KMS-11 (cell line): ENCODE results near the gene ZNF22.

Source experiments
- H2AFZ ChIP-seq: fragments of 200-600 bp; sonication (generic); 2 replicates; pipeline ENCODE4 v1.6.1; 2016; ENCODE audit warnings: antibody characterized with exemption, mixed run types, low read depth
- H3K27ac ChIP-seq: fragments of 200-600 bp; sonication (generic); 2 replicates; pipeline ENCODE4 v1.6.1; 2016; ENCODE audit warnings: mild to moderate bottlenecking, mixed run types
- H3K27me3 ChIP-seq: fragments of 200-600 bp; sonication (generic); 2 replicates; pipeline ENCODE4 v1.6.1; 2017; ENCODE audit warnings: mild to moderate bottlenecking, low read depth, mixed run types, moderate library complexity; ENCODE audit not compliant: insufficient read depth
- H3K36me3 ChIP-seq: fragments of 200-600 bp; sonication (generic); 2 replicates; pipeline ENCODE4 v1.6.1; 2017; ENCODE audit warnings: mild to moderate bottlenecking, mixed run types; ENCODE audit not compliant: insufficient read depth
- H3K4me1 ChIP-seq: fragments of 200-600 bp; sonication (generic); 2 replicates; pipeline ENCODE4 v1.6.1; 2016; ENCODE audit warnings: mild to moderate bottlenecking, low read depth, mixed run types; ENCODE audit not compliant: poor library complexity, severe bottlenecking
- H3K4me2 ChIP-seq: fragments of 200-600 bp; sonication (generic); 2 replicates; pipeline ENCODE4 v1.7.0; 2016; ENCODE audit warnings: mild to moderate bottlenecking, mixed run types
- H3K4me3 ChIP-seq: fragments of 200-600 bp; sonication (generic); IDR thresholded peaks from 2 replicates; pipeline ENCODE4 v1.6.1; 2017; ENCODE audit warnings: low read depth, low read length, mixed read lengths; ENCODE audit not compliant: insufficient read depth
- H3K79me2 ChIP-seq: fragments of 200-600 bp; sonication (generic); 2 replicates; pipeline ENCODE4 v1.6.1; 2016; ENCODE audit warnings: low read depth, mixed run types; ENCODE audit not compliant: insufficient read depth
- H3K9ac ChIP-seq: fragments of 200-600 bp; sonication (generic); 2 replicates; pipeline ENCODE4 v1.6.1; 2016; ENCODE audit warnings: mild to moderate bottlenecking, mixed run types
- H4K20me1 ChIP-seq: fragments of 200-600 bp; sonication (generic); 2 replicates; pipeline ENCODE4 v1.6.1; 2016; ENCODE audit warnings: mild to moderate bottlenecking, mixed run types; ENCODE audit not compliant: insufficient read depth
- TF ChIP-seq, protein P1 (sequence below): fragments of 200-600 bp; sonication (generic); conservative IDR thresholded peaks from 2 replicates; pipeline ENCODE4 v1.6.1; 2017; ENCODE audit warnings: low read depth, mild to moderate bottlenecking, antibody characterized with exemption, low read length, moderate library complexity, mixed read lengths

The ZNF22 gene

GRCh38 chr10:44978570-44979280, 22.0 kb upstream of the ZNF22 start, which contains the start of gene DEPP1:
Gene DEPP1 (minus strand): TSS chr10:44978809. CDS start chr10:44978030, 779 bp downstream.
- Histone ChIP-seq H2AFZ (no peak within 1 kb of the TSS), H3K27me3 (no peaks in the 10 kb centered on the region), H4K20me1 (no peaks in the 10 kb centered on the region), H3K9ac (peak within 1 kb of the TSS; percentile 60), H3K4me3 (no peak within 1 kb of the TSS), H3K79me2 (peaks cover 41% of the 10 kb centered on the region), H3K27ac (peak within 1 kb of the TSS; percentile 57), H3K4me2 (peak within 1 kb of the TSS; percentile 91), H3K4me1 (peaks cover 67% of the 10 kb centered on the region), H3K36me3 (0 out of 2 replicates have a peak, but pooled peaks cover 3% of the 10 kb centered on the region)
- TF ChIP-seq, protein P1, sequence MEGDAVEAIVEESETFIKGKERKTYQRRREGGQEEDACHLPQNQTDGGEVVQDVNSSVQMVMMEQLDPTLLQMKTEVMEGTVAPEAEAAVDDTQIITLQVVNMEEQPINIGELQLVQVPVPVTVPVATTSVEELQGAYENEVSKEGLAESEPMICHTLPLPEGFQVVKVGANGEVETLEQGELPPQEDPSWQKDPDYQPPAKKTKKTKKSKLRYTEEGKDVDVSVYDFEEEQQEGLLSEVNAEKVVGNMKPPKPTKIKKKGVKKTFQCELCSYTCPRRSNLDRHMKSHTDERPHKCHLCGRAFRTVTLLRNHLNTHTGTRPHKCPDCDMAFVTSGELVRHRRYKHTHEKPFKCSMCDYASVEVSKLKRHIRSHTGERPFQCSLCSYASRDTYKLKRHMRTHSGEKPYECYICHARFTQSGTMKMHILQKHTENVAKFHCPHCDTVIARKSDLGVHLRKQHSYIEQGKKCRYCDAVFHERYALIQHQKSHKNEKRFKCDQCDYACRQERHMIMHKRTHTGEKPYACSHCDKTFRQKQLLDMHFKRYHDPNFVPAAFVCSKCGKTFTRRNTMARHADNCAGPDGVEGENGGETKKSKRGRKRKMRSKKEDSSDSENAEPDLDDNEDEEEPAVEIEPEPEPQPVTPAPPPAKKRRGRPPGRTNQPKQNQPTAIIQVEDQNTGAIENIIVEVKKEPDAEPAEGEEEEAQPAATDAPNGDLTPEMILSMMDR, result no peak

DNA sequence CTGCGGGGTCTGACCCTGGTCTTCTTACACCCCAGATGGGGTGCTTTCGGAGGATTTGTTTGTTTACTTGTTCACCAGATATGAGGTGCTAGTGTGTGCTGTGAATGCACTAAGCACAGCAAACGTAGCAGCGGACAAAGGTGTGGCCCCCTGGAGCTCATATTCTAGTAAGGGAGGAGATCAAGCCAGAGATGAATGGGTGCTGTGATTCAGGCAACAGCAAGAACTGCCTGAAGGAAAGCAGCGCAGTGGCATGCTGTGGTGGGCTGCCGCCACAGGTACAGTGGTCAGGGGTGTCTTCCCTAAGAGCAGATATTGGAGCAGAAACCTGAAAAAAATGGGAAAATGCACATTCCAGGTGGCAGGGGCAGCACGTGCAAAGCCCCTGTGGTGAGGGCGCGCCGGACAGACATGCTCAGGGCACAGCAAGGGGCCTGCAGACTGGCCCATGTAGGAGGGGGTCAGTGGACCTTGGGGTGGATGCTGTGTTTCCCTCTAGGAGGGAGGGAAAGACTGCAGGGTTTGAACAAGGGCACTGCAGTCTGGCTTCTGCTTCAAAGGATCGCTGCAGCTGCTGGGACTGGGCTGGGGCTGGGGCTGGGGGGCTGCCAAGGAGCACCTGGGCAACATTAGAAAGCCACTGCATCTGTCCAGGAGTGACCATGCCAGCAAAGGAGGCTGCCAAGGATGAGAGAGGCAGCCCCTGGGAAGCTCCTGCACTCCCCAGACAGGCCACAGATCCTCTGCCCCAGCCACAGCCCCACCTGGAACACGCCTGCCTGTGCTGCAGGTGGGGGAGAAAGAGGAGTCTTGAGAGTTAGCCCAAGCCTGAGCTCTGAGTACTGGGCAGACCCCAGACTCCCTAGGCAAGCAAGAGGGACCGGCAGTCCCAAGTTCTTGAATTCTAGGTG, 21.2 kb upstream of the ZNF22 start:
- H3K36me3 ChIP-seq, result peaks cover 3% of the 10 kb centered on the region; the same call in 1 of the 2 replicates
- H3K9ac ChIP-seq, result peak overlapping the region; percentile 60; the same call in 1 of the 2 replicates
- peaks cover 59% of the 10 kb centered on the region for H3K4me1 ChIP-seq
- H3K79me2 ChIP-seq, result peaks cover 41% of the 10 kb centered on the region
- H3K4me2 ChIP-seq, result peak overlapping the region; percentile 91
- peak overlapping the region; percentile 57; the same call in 1 of the 2 replicates for H3K27ac ChIP-seq
- H3K4me3 ChIP-seq, result no peak overlapping the region
- H2AFZ ChIP-seq, result no peak overlapping the region
- TF ChIP-seq, protein P1, result no peak
- H3K27me3 ChIP-seq, result no peaks in the 10 kb centered on the region
- no peaks in the 10 kb centered on the region for H4K20me1 ChIP-seq

GRCh38 chr10:44980309-44981171, 20.2 kb upstream of the ZNF22 start:
- Histone ChIP-seq H3K9ac (no peak overlapping the region), H3K4me1 (peaks cover 54% of the 10 kb centered on the region), H3K79me2 (peaks cover 41% of the 10 kb centered on the region), H3K27me3 (no peaks in the 10 kb centered on the region), H4K20me1 (no peaks in the 10 kb centered on the region), H3K36me3 (peaks cover 3% of the 10 kb centered on the region; the same call in 1 of the 2 replicates), H3K27ac (peak overlapping the region; percentile 39), H3K4me2 (peak overlapping the region; percentile 24; the same call in 1 of the 2 replicates), H3K4me3 (no peak overlapping the region), H2AFZ (no peak overlapping the region)
- TF ChIP-seq, protein P1, result no peak
